GM12801 (cell line): Measurements from ENCODE around the gene CDC37.

ENCODE experiments used
- CTCF ChIP-seq: IDR thresholded peaks from one replicate; pipeline ENCODE4 v1.5.1; 2011; ENCODE audit warnings: control low read depth; ENCODE audit not compliant: insufficient read length; ENCODE audit errors: extremely low read depth

Gene CDC37

GRCh38 chr19:10364644-10365043, 38.7 kb downstream of the CDC37 start:
- TF ChIP-seq CTCF: no peak

- no peak for TF ChIP-seq CTCF
These were observed 39.5 kb downstream of the CDC37 start for GRCh38 chr19:10363789-10364281.

- TF ChIP-seq CTCF: no peak
These were observed 41.1 kb downstream of the CDC37 start for GRCh38 chr19:10362259-10362658.

DNA sequence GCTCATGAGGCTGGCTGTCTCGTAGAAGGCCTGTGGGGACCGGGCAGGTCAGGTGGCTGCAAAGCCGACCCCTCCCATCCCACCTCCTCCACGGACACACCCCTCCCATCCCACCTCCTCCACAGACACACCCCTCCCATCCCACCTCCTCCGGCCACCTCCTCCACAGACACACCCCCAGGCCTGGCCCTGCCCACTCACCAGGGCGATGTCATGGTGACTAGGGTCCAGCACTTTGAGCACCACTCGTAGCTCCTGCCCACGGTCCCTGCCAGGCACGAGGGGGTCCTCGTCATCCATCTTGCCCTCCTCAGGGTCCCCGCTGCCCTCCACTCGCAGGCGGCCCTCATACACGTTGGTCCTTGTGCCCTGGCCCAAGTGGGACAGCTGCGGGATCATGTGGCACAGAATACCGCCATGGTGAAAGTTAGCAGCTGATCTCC, 41.8 kb downstream of the CDC37 start:
- TF ChIP-seq CTCF: no peak

DNA sequence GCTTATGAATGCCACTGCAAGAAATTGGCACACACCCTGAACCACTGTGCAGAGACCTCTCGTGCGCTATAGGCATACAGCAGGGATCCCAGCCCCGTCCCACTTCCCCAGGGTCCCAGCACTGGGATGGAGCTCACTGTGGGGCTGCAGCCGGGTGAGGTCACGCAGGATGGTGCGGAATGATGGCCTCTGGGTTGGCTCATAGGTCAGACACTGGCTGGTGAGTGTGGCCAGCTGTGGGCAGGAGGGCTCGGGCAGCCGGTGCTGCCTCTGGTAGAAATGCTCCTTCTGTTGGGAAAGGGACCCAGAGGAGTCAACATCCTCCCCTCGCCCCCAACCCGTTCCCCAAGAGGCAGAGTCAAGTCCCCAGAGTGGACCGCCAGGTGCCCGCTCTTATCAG, 46.9 kb downstream of the CDC37 start:
- no peak for TF ChIP-seq CTCF

DNA sequence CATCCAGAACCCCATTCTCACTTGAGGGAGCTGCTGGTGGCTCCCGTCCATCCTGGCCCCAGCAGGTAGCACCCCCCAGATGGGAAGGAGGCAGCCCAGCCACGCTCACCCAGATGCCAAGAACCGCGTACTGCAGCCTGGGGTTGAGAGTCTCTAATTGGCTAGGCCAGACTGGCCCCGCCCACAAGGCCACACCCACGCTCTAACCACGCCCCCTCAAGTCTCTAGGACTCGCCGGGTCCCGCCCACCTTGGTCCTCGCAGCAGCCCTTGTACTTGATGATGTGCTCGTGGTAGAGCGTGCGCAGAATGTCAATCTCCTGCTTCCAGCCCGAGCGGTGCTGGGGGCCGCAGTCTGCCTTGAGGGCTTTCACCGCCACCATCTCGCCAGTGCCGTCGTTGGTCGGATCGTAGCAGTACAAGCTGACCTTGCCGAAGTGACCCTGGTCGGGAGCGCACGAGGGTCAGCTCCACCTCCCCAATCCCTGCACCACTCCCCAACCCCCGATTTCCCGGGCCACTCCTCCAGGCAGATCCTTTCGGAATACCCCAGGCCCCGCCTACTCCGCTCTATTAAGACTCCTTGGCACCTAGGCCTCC, 49.5 kb downstream of the CDC37 start:
- no peak for TF ChIP-seq CTCF

GRCh38 chr19:10352764-10353671, 50.3 kb downstream of the CDC37 start:
- TF ChIP-seq CTCF: no peak
